Activated CD8-positive, alpha-beta memory T cell treated with anti-CD3 and anti-CD28 coated beads, Interleukin-2, amount 50 U/mL, for 24 hours (primary cell): ENCODE results near the gene OAT.

ENCODE experiments used
- DNase-seq: peaks from one replicate; pipeline ENCODE4 v3.0.0-alpha.2; 2020; ENCODE audit errors: extremely low read depth

Gene OAT

DNA sequence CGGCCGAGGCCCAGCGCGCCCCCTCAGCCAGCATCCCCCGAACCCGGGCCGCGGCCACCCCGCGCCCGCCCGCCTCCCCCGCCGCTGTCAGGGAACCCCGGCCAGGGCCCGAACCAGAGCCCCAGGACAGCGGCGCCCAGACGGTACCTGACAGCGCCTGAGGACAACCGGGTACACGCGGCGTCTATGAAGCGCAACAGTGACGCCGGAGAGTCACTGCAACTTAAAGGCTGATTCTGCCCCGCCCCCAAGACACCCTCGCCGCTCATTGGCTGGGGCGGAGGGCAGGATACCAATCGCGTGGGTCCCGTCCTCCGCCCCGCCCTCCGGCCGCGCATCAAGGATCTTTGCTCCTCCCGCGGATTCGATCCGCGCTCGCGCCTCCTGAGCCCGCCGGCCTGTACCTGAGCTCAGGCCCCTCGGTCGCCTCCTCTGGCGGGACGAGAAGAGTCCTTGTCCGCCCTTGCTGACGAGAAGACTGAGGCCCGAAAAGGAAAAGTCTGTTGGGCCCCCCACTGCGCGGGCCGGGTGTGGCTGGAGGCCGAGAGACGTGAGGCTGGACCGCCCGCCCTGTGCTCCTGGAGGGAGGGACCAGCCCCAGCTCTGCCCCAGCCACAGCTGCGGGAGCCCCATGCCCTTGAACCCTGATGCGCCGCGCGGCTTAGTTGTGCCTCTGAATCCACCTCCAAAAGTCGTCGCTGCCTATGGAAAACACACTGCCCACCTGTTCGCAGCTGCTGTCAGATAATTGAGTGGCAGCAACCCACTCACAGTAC lies at the start of gene OAT:
TSS of gene OAT (minus strand) at position 198 of the 776 bp plus-strand sequence. CDS start 6,752 bp downstream, outside the sequence.
- DNase-seq: peak; percentile 87

DNA sequence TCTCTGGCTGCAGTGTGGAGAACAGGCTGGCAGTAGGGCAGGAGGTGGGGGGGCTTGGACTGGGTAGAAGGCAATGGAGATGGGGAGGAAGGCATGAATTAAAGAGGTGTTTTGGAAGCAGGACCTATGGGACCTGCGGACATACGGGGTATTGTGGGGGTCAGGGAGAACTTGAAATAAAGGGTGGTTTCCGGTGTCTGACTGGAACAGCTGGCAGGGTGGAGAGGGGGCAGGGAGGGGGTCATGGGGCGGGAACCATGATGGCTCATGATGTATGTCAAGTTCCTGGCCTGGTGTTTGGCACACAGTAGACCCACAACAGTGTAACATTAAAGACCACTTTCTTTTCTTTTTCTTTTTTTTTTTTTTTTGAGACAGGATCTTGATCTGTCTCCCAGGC lies 48.4 kb upstream of the OAT start:
- no peak for DNase-seq

DNA sequence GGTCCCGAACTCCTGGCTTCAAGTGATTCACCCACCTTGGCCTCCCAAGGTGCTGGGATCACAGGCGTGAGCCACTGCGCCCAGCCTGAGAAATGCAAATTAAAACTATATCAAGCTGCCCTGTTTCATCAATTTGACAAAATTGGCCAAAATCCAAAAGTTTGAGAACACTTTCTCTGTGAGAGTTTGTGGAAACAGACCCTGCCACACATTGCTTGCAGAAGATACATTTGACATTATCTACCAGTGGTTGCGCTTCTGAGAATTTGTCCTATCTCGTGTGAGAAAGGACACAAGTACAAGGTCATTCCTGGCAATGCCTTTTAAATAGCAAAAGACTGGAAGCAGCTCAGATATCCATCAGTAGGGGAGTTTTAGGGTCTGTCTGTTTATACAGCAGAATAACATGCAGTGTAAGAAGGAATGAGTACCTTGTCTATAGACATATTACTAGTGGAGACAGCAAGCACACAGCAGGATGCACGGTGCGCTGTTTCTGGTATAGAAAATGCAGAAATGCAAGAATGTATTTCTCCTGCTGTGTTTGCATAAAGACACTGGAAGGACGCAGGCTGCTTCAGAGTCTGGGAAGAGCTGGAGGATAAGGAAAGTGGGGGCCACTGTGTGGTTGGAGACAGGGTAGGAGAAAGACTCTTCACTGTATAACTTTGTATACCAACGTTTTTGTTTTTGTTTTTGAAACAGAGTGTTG lies 47.2 kb upstream of the OAT start:
- no peak for DNase-seq

DNA sequence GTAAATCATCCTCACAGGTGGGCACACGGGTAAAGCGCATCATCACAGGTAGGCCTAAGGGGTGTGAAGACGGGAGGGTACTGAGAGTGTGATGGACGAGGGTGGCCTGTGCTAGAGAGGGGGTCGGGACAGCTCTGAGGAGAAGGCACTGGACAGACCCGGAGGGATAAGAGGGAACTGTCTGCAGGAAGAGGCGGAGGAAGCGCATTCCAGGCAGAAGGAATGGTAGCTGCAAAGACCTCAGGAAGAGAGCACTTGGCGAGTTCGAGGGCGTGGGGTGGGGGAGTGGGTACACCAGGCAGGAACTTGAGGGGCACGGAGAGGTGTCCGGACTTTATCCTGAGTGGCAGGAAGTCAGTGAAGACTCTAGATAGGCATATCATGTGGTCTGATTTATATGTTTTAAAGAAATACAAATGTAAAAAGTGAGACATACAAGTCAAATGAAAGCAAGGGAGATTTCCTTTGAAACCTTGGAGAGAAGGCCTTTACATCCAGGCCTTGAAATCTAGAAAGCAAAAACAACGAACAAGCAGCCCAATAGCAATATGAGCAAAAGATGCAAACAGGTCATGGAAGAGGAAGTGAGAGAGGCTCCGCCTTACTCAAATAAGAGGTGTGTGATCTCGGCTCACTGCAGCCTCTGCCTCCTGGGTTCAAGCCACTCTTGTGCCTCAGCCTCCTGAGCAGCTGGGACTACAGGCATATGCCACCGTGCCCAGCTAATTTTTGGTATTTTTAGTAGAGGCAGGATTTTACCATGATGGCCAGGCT lies 46.5 kb upstream of the OAT start:
- DNase-seq: no peak

DNA sequence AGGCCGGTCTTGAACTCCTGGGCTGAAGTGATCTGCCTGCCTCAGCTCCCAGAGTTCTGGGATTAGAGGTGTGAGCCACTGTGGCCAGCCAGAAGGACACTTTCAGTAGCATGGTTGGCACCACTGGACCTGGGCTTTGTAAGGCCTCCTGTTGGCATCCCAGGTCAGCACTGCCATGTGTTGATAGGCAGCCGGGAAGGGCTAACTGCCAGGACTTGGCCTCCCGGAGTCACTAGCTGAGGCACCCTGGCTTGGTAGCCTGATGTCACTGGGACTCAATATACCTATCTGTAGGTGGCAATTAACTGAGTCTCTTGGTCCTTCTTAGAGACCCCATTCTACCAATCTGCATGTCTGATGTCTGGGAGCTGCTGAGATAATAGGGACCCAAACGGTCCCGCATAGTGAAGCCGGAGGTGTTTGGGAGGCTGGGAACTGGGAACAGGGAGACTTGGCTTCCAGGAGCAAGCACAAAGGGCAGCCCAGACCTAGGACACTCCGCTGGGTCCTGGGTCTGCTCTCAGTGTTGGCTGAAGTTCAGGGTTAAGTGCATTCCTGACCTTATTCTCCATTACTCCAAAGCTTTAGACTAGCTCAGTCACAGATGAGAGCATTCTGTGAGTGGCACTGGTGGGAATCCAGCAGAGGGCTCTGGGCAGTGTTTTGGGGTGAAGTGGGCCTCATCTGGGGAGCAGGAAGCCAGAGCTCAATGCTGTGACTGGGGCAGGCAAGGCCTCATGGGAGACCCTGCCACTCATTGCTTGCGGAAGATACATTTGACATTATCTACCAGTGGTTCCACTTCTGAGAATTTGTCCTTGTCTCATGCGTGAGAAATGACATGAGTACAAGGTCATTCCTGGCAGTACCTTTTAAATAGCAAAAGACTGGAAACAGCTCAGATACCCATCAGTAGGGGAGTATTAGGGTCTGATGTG lies 45.6 kb upstream of the OAT start:
- DNase-seq: no peak

DNA sequence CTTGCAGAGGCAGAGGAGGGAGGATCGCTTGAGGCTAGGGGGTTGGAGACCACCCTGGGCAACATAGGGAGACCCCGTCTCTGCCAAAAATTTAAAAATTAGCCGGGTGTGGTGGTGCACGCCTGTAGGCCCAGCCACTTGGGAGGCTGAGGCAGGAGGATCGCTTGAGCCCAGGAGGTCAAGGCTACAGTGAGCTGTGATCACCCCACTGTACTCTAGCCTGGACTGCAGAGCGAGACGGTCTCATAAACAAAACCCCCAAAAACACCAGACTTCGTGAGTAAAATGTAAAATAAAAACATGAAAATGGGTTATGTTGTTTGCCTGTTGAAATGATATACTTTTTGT lies 43.6 kb upstream of the OAT start:
- DNase-seq: no peak

DNA sequence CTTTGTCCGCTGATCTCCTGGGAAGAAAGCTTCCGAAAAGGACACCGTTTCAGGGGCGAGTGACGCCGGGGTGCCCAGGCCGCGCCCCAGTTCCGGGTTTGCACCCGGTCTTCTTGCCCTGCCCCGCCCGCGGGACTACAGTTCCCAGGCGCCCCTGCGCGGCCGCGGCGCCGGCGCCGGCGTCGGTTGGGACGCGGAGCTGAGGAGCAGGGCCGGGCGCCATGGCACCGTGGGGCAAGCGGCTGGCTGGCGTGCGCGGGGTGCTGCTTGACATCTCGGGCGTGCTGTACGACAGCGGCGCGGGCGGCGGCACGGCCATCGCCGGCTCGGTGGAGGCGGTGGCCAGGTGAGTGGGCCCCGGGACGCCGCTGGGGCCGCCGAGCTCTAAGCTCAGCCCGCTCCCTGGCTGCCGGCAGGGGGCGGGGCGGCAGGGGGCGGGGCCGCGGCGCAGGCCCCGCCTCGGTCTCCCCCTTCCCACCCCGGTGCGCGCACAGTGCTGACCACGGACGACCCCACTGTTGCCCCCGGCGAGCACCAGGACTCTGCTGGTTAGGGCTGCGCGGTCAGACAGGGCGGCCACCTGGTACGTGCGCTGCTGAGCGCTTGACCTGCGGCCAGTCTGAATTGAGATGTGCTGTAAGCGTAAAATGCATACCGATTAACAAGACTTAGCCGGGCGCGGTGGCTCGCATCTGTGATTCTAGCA lies 43.1 kb upstream of the OAT start, which contains the start of gene LHPP:
TSS of gene LHPP (plus strand) at position 182 of the 706 bp plus-strand sequence. CDS start at position 222, 40 bp downstream.
- DNase-seq: peak; percentile 49

DNA sequence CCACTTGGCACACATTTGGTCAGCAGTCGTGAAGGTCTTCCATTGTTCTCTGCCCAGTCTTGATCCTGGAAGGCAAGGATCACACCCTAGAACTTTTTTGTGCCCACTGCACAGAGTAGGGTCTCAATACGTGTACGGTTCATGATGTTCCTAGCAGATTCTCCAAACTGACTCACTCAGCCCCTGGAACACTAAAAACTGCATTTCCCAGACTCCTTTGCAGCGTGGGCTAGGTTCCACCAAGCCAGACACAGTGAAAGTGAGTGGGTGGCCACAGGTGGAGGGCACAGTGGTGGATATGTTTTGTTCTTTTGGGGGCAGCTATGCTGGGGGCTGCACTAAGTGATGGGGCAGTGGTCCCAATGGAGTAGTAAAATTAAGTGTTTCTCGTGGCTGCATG lies 41.4 kb upstream of the OAT start:
- DNase-seq: no peak

DNA sequence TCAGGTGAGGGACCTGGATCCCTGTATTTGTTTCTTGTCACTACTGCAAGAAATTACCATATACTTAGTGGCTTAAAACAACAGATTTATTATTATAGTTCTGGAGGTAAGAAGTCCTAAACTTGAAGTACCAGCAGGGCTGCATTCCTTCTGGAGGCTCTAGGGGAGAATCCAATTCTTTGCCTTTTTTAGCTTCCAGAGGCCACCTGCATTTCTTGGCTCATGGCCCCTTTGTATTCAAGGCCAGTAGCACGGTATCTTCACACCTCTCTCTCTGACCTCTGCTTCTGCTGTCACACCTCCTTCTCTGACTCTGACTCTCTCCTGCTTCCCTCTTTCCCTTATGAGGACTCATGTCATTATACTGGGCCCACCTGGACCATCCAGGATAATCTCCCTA lies 40.7 kb upstream of the OAT start:
- no peak for DNase-seq

DNA sequence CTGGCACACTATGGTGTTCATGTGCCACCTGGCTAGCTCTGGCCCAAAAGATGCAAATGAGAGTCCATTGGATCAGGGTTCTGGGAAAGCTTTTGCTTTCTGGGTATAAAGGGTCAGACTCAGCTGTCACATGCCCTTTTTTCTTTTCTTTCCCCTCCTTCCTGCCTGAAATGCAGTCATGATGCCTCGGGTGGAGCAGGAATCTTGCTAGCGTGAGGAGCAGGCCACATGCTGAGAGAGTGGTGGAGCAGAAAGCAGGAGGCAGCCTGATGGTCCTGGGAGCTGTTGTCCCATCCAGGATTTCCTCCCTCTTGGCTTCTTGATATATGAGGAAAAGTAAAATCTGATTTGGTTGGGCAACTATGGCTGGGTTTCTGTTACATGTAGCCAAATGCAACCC lies 40.2 kb upstream of the OAT start:
- no peak for DNase-seq

DNA sequence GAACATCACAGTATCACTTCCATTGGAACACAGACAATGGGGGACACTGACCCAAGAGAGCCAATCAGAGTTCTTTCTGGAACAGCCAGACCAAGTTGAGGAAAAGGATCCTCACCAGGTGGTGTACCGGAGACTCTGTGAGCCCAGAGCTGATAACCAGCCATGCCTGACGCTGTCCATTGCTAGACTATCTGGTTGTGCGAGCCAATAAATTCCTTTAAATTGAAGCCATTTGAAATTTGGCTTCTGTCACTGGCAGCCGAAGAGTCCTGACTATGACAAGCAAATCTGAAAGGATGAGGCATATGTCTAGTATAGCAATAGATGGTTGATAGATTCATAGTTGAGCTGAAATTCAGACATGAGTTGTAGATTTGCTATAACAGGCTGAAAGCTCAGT lies 39.8 kb upstream of the OAT start:
- no peak for DNase-seq

DNA sequence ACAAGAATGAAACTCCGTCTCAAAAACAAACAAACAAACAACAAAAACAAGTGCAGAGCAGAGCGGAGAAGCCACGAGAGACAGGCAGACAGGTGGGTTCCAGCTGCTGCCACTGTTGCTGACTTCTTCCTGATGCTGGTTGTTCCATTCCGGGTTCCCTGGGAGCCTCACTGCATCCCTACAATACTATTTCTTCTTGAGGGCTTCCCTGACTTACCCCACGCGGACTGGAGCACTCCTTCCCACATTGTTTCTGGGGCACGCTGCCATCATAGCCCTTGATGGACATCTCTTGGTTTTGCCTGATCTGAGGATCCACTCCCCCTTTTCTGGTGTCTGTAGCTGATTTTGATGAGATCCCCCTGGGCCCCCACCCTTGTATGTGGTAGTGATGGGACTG lies 36.7 kb upstream of the OAT start:
- no peak for DNase-seq

DNA sequence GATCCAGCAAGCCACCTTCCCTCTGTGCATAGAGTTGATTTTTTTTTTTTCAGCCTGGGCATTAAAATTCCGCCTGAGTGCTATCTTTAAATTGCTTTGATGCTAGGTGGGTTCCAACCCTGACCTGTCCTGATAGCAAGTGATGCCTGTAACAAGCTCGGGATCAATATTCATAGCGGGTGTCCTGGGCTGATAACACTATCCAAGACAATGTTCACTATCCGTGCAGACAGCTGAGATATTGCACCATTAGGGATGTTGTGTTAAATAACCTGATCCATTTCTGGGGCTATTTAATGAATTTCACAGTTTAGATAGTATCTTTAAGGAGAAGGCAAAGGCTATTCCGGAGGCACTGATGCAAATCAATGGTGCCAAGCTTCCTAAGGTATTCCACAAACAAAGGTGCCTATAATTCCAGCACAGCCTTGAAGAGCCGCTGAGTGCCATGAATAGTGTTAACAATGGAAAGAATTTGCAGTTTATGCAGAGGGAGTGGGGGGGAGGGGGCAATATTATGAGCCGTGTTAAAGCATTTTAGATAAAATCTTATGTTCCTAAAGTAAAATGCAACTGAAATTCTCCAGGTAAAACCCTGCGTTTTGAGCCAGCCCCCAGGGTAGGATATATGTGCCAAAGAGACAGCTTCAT lies 35.4 kb upstream of the OAT start:
- no peak for DNase-seq

DNA sequence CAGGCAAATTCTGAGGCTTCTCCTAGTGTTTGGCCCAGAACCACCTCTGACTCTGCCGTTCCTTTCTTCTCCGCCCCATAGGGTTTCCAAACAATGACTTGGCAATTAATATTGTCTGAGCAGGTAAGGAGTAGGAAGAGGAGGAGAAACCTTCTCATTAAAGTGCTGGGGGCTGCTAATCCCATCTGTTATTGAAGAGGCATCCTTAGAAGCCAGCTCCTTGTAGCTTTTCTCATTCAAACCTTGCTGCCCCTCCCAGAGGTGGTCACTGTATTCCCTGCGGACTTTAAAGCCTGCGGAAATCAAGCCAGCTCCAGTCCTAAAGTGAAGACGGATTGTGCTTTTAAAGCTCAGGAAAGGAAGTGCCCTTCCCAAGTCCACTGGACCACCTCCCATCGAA lies 32.6 kb upstream of the OAT start:
- no peak for DNase-seq

DNA sequence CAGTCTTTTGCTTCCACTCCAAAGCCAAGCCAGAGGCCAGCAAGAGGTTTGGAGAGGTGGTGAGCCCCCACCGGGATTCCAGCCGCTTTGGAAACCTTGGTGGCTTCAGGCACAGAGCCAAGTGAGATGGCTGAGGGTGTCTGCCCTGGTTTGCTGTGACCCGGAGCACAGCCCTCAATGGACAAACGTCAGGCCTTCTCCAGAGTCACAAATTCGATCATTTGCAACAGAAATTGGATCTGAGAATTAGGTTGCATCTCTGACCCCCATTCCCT lies 32.0 kb upstream of the OAT start:
- DNase-seq: no peak

DNA sequence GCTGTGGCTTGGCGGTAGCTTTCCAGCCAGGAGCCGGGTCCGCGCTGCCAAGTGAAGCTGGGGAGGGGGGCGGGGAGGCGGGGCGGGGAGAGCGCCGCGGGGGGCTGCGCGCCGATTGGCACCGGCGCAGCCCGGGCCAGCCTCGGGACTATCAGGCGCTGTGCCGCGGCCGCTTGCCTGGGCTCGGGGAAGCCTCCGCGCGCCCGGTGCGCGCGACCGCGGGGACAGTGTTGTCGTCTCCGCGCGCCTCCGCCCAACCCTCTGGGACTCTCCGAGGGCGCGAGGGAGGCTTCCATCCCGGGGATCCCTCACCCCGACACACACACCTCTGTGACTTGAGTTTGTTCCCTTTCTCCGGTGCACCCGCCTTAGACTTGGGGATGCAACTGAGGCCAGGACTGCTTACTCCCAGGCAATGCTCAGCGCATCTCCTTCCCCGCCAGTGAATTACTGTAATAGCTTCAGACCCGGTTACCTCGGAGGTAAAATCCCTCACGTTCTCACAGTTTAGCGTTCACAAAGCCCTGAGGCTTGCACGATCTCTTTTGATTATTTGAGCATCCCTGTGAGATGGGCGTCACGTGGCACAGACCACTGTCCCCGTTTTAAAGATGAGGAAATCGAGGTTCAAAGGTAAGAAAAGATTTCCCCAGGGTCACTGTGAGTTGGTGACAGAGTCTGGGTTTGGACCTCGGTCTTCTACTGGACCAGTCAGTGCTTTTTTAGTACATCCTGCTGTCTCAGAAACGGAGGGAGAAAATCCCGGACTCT lies 31.5 kb upstream of the OAT start, which contains the start of gene NKX1-2:
TSS of gene NKX1-2 (minus strand) at position 24 of the 771 bp plus-strand sequence. CDS start 92 bp downstream, outside the sequence.
- DNase-seq: no peak

DNA sequence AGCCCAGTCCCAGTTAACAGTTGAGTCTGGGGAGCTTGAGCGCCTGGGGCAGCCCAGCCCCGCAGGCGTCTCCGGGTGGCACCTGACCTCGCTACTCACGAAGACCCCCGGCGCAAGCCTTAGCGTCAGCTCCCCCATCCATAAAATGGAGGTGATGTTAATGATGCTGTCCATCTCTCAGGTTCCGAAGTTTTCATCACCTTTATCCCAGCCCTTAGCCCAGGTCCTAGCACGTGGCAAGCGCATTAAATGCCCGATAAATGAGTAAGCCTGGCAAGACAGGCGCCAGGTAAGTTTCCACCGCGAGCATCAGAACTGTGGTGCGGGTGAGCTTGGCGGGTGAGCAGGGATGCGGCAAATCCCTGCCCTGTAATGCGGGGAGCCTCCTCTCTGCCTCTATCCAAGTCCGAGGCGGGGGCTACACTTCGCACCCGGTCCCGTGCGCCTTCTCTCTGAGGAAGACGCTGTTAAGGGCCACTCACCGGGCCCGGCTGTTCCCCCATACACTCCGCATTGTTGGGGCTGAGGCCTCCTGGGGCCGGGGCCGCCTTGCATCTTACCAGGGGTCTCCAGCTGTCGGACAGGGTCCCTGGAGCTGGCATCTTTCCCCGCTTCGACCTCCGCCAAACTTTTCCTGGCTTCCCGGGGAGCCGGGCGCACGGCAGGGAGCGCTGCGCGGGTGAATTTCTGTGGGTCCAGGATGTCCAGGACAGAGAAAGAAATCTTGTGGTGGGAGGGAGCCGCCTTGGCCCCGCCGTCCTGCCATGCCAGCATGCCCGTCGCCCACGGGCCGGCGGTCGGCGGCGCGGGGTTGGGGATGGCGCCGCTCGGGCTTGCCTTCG lies 30.7 kb upstream of the OAT start:
- DNase-seq: no peak

DNA sequence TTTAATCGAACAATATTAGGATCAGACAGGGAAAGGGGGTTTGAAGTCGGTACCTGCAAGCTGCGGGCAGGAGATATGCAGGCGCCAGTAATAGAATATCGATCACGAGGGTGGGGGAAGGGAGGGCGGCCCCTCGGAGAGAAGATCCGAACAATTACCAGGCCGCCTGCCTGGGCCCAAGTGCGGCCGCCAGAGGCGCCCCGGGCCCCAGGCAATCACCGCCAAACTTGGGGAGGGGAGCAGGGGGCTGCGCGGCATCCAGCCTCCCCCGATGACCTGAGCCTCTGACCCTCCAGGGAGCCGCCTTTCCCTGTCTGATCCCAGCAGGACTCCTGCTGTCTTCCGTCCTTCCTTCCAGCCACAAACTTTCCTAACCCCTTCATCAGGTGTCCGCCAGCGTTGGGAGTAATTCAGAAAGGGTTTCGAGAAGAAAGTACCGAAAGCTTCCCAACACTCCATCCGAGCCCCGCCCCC lies 30.0 kb upstream of the OAT start:
- no peak for DNase-seq
